ENCODE results near the gene CLPX.

DNA sequence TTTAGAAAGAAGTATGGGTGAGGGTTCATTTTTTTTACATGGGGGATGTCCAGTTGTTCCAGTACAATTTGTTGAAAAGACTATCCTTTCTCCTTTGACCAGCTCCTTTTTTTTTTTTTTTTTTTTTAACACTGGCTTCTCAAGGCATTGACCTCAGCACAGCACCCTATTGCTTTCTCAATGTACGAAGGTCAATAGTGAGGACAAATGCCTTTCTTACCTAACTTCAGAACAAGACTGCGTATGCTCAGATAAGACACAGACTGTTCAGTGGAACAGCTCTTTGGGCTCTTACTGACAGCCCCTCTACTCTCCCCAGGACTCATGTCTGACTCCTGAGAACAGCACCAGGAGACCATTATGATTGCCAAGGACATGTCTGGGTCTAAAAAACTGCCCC is 36.6 kb upstream of the CLPX start:
- TF ChIP-seq POLR2A (IDR thresholded peaks at IDR 0.05) (no peak), CTCF (IDR thresholded peaks at IDR 0.05) (no peak), EP300 (IDR thresholded peaks at IDR 0.05) (no peak)
